ENCODE measurements around the gene MRS2. TPM values are rescaled to one million over a fixed set of nuclear protein-coding genes. Genes with fewer than 3 reads are reported as not detected.

MRS2 gene
- total RNA-seq, 1 donor from 2014 or later = 24.3 TPM

- H3K36me3 Mint-ChIP-seq (ENCODE audit: low read depth) = peaks cover 68% of the 10 kb centered on the region
- peak overlapping the region; percentile 30 for H3K27ac Mint-ChIP-seq
- DNase-seq (no peak), ATAC-seq (ENCODE audit: low read depth) (peak; percentile 65)
- POLR2A ChIA-PET = interaction anchor here (0.7 kb wide), 1 partner anchor 39 kb away, joined by 3 read pairs; no protein-coding TSS in a partner anchor
- intact Hi-C loops (cut with micrococcal nuclease) = no loop called here
- no peak overlapping the region for H3K4me3 Mint-ChIP-seq
- peaks cover 4% of the 10 kb centered on the region for H3K4me1 Mint-ChIP-seq
- no peaks in the 10 kb centered on the region for H3K9me3 Mint-ChIP-seq
- CTCF ChIA-PET = no interaction called here
- no peak for TF ChIP-seq CTCF (IDR thresholded peaks at IDR 0.05)
- no peaks in the 10 kb centered on the region for H3K27me3 Mint-ChIP-seq
Observed at GRCh38 chr6:24415753-24416152, 13.0 kb downstream of the MRS2 start.

GRCh38 chr6:24419526-24419925, 16.8 kb downstream of the MRS2 start:
- H3K4me1 Mint-ChIP-seq = peaks cover 4% of the 10 kb centered on the region
- intact Hi-C loops (cut with micrococcal nuclease) = no loop called here
- H3K27ac Mint-ChIP-seq = no peak overlapping the region
- CTCF ChIA-PET = no interaction called here
- no peaks in the 10 kb centered on the region for H3K9me3 Mint-ChIP-seq
- ATAC-seq (ENCODE audit: low read depth) = no peak
- TF ChIP-seq CTCF (IDR thresholded peaks at IDR 0.05) = no peak
- POLR2A ChIA-PET = no interaction called here
- no peak overlapping the region for H3K4me3 Mint-ChIP-seq
- no peak for DNase-seq
- H3K36me3 Mint-ChIP-seq (ENCODE audit: low read depth) = peaks cover 81% of the 10 kb centered on the region
- H3K27me3 Mint-ChIP-seq = no peaks in the 10 kb centered on the region

- TF ChIP-seq CTCF (IDR thresholded peaks at IDR 0.05) = no peak
- DNase-seq = no peak
- ATAC-seq (ENCODE audit: low read depth) = no peak
- Mint-ChIP-seq H3K9me3 (no peaks in the 10 kb centered on the region), H3K4me3 (no peak overlapping the region), H3K36me3 (ENCODE audit: low read depth) (peaks cover 72% of the 10 kb centered on the region), H3K27ac (no peak overlapping the region), H3K27me3 (no peaks in the 10 kb centered on the region), H3K4me1 (no peaks in the 10 kb centered on the region)
- ChIA-PET POLR2A (no interaction called here), CTCF (no interaction called here)
- intact Hi-C loops (cut with micrococcal nuclease) = no loop called here
Observed at GRCh38 chr6:24425091-24425490, 22.4 kb downstream of the MRS2 start.

- Mint-ChIP-seq H3K9me3 (no peaks in the 10 kb centered on the region), H3K36me3 (ENCODE audit: low read depth) (peaks cover 55% of the 10 kb centered on the region), H3K27me3 (no peaks in the 10 kb centered on the region), H3K4me1 (no peaks in the 10 kb centered on the region), H3K27ac (no peak overlapping the region), H3K4me3 (no peak overlapping the region)
- POLR2A ChIA-PET = no interaction called here
- intact Hi-C loops (cut with micrococcal nuclease) = no loop called here
- TF ChIP-seq CTCF (IDR thresholded peaks at IDR 0.05) = no peak
- CTCF ChIA-PET = interaction anchor here (1.5 kb wide), 1 partner anchor 94 kb away, joined by 3 read pairs; no protein-coding TSS in a partner anchor
- DNase-seq (no peak), ATAC-seq (ENCODE audit: low read depth) (no peak)
Observed at GRCh38 chr6:24426729-24427446, 24.2 kb downstream of the MRS2 start.

GRCh38 chr6:24428615-24429014, 25.9 kb downstream of the MRS2 start:
- H3K4me3 Mint-ChIP-seq = no peak overlapping the region
- CTCF ChIA-PET = no interaction called here
- no peaks in the 10 kb centered on the region for H3K4me1 Mint-ChIP-seq
- ATAC-seq (ENCODE audit: low read depth) (no peak), DNase-seq (no peak)
- H3K27me3 Mint-ChIP-seq = no peaks in the 10 kb centered on the region
- H3K36me3 Mint-ChIP-seq (ENCODE audit: low read depth) = peaks cover 43% of the 10 kb centered on the region
- no peak overlapping the region for H3K27ac Mint-ChIP-seq
- no peaks in the 10 kb centered on the region for H3K9me3 Mint-ChIP-seq
- intact Hi-C loops (cut with micrococcal nuclease) = no loop called here
- POLR2A ChIA-PET = no interaction called here
- no peak for TF ChIP-seq CTCF (IDR thresholded peaks at IDR 0.05)

All from activated B cell treated with CpG ODN at 0.5 μM for 24 hours (primary cell).